Naive thymus-derived CD4-positive, alpha-beta T cell (primary cell): ENCODE measurements around the gene TGFBR3. TPM values are rescaled to one million over a fixed set of nuclear protein-coding genes. Genes with fewer than 3 reads are reported as not detected.

Source experiments
- ATAC-seq: fragments of 150-1000 bp; cut with Tn5 transposase; 2 replicates; pipeline ENCODE4 v1.10.0; 2021; ENCODE audit warnings: mild to moderate bottlenecking, moderate library complexity
- CTCF ChIA-PET: fragments of 350-600 bp; sonication (Branson Sonifier 250); formaldehyde crosslinking; loops from one replicate; lab custom pipeline; 2021; ENCODE audit warnings: antibody characterized with exemption; lab: Charles Lee
- POLR2A ChIA-PET: fragments of 350-600 bp; sonication (Branson Sonifier 250); formaldehyde crosslinking; loops from one replicate; lab custom pipeline; 2021; ENCODE audit warnings: antibody characterized with exemption, inconsistent platforms; lab: Charles Lee
- DNase-seq, 9 donors: peaks; one replicate each; pipeline versions ENCODE4 v3.0.0 to v3.0.0-alpha.2; 2020 to 2022; ENCODE audit warnings: mixed read lengths in 1 of 9
- H3K27ac ChIP-seq: one replicate; pipeline ENCODE4 v1.7.0; 2013; ENCODE audit warnings: mild to moderate bottlenecking, low read depth, low read length, moderate library complexity
- H3K27me3 ChIP-seq, 2 donors: one replicate each; pipeline ENCODE4 v1.7.0; 2013; ENCODE audit warnings: low read length in 2 of 2, mild to moderate bottlenecking in 2 of 2, moderate library complexity in 2 of 2; ENCODE audit not compliant: control insufficient read depth in 2 of 2, insufficient read depth in 2 of 2
- H3K36me3 ChIP-seq, 3 experiments: 1 replicate in 2 of 3; 2 replicates in 1 of 3; pipeline ENCODE4 v1.7.0; 2013; ENCODE audit warnings: low read length in 3 of 3, mild to moderate bottlenecking in 3 of 3, moderate library complexity in 1 of 3; ENCODE audit not compliant: insufficient read depth in 3 of 3, control insufficient read depth in 2 of 3
- H3K4me1 ChIP-seq, 2 donors: one replicate each; pipeline ENCODE4 v1.7.0; 2013; ENCODE audit warnings: low read length in 2 of 2, mild to moderate bottlenecking in 2 of 2, moderate library complexity in 1 of 2; ENCODE audit not compliant: control insufficient read depth in 2 of 2, insufficient read depth in 2 of 2
- H3K4me3 ChIP-seq: 2 replicates; pipeline ENCODE4 v1.7.0; 2013; ENCODE audit warnings: mild to moderate bottlenecking, low read length
- H3K9me3 ChIP-seq, 3 experiments: 1 replicate in 2 of 3; 2 replicates in 1 of 3; pipeline ENCODE4 v1.7.0; 2013; ENCODE audit warnings: low read length in 3 of 3; ENCODE audit not compliant: control insufficient read depth in 2 of 3
- H3K27ac Mint-ChIP-seq, 9 donors: one replicate each; pipeline ENCODE4 v1.8.0; 2020 to 2022; ENCODE audit warnings: mixed read lengths in 9 of 9, mild to moderate bottlenecking in 8 of 9, moderate library complexity in 5 of 9, inconsistent platforms in 2 of 9
- H3K27me3 Mint-ChIP-seq, 5 donors: one replicate each; pipeline ENCODE4 v1.8.0; 2021 to 2022; ENCODE audit warnings: mixed read lengths in 5 of 5, mild to moderate bottlenecking in 1 of 5
- H3K36me3 Mint-ChIP-seq, 5 donors: one replicate each; pipeline ENCODE4 v1.8.0; 2020 to 2022; ENCODE audit warnings: mixed read lengths in 5 of 5, mild to moderate bottlenecking in 3 of 5, inconsistent platforms in 1 of 5
- H3K4me1 Mint-ChIP-seq, 7 donors: one replicate each; pipeline ENCODE4 v1.8.0; 2020 to 2022; ENCODE audit warnings: mixed read lengths in 7 of 7, mild to moderate bottlenecking in 3 of 7, inconsistent platforms in 1 of 7
- H3K4me3 Mint-ChIP-seq, 10 donors: one replicate each; pipeline ENCODE4 v1.8.0; 2020 to 2022; ENCODE audit warnings: mild to moderate bottlenecking in 10 of 10, mixed read lengths in 10 of 10, moderate library complexity in 6 of 10, inconsistent platforms in 2 of 10
- H3K9me3 Mint-ChIP-seq, 11 donors: one replicate each; pipeline ENCODE4 v1.8.0; 2020 to 2022; ENCODE audit warnings: mixed read lengths in 11 of 11, mild to moderate bottlenecking in 4 of 11, inconsistent platforms in 1 of 11, moderate library complexity in 1 of 11
- intact Hi-C, 2 donors: fragments of 100-400 bp; cut with micrococcal nuclease; formaldehyde crosslinking; loops; one replicate each; pipeline ENCODE4 v1.15.1; 2023
- polyA plus RNA-seq, 2 donors: library from polyadenylated mRNA; unstranded; fragments of 300-500 nt; fragmentation: Illumina TruSeq; gene quantifications; one replicate each; pipeline ENCODE4 v1.2.3, GENCODE V29; 2021
- total RNA-seq, 6 experiments: library from RNA in 5 of 6; stranded (reverse) in 5 of 6; gene quantifications; 1 replicate in 5 of 6; 2 replicates in 1 of 6; pipeline ENCODE4 v1.2.3 and lab custom pipeline; 2021 to 2026

TGFBR3 gene
- total and polyA plus RNA-seq, 7 experiments from 2014 or later, result 9.4 to 36.3 (median 11.4) TPM

GRCh38 chr1:91682882-91683597 is 202.9 kb downstream of the TGFBR3 start:
- Mint-ChIP-seq H3K4me1 (peaks cover 13 to 50% (median 20%) of the 10 kb centered on the region in 7 donors), H3K36me3 (peaks cover 0 to 30% (median 11%) of the 10 kb centered on the region in 5 donors), H3K27ac (peak overlapping the region in 4 of 9 donors; percentile 5 to 48 (median 38)), H3K9me3 (no peaks in the 10 kb centered on the region), H3K4me3 (no peak overlapping the region), H3K27me3 (no peaks in the 10 kb centered on the region)
- Histone ChIP-seq H3K9me3 (no peaks in the 10 kb centered on the region), H3K27ac (no peak overlapping the region), H3K27me3 (no peaks in the 10 kb centered on the region), H3K4me3 (no peak overlapping the region), H3K4me1 (peaks cover 12 to 20% of the 10 kb centered on the region in 2 donors), H3K36me3 (no peaks in the 10 kb centered on the region)
- ChIA-PET CTCF (no interaction called here), POLR2A (no interaction called here)
- ATAC-seq, result no peak
- intact Hi-C loops, result loop anchor here in 1 of 2 donors (5.0 kb wide), 1 partner anchor 171 kb away; no protein-coding TSS in a partner anchor
- no peak for DNase-seq

- Histone ChIP-seq H3K4me1 (peaks cover 12 to 18% of the 10 kb centered on the region in 2 donors), H3K4me3 (no peak overlapping the region), H3K27me3 (no peaks in the 10 kb centered on the region), H3K36me3 (no peaks in the 10 kb centered on the region), H3K9me3 (no peaks in the 10 kb centered on the region), H3K27ac (no peak overlapping the region)
- no peak for DNase-seq
- Mint-ChIP-seq H3K4me3 (no peak overlapping the region), H3K27ac (peak overlapping the region in 1 of 9 donors; percentile 28), H3K36me3 (peaks cover 0 to 19% (median 11%) of the 10 kb centered on the region in 5 donors), H3K4me1 (peaks cover 13 to 35% (median 18%) of the 10 kb centered on the region in 7 donors), H3K27me3 (no peaks in the 10 kb centered on the region), H3K9me3 (no peaks in the 10 kb centered on the region)
- ChIA-PET CTCF (no interaction called here), POLR2A (no interaction called here)
- no peak for ATAC-seq
- intact Hi-C loops, result loop anchor here in 1 of 2 donors (5.0 kb wide), 1 partner anchor 168 kb away; no protein-coding TSS in a partner anchor
Observed at GRCh38 chr1:91680556-91681155, 205.3 kb downstream of the TGFBR3 start.

- ChIA-PET POLR2A (interaction anchor here (0.6 to 0.8 kb wide), 2 partner anchors 41 to 48 kb away, joined by 3 to 5 read pairs; no protein-coding TSS in a partner anchor), CTCF (no interaction called here)
- no peak overlapping the region for H3K27ac Mint-ChIP-seq
Observed at GRCh38 chr1:91679446-91679845, 206.5 kb downstream of the TGFBR3 start.

GRCh38 chr1:91676030-91676429 is 209.9 kb downstream of the TGFBR3 start:
- peak overlapping the region in 1 of 9 donors; percentile 57 for H3K27ac Mint-ChIP-seq
- no peak overlapping the region for H3K27ac ChIP-seq

More at GRCh38 chr1:91679446-91679845, 206.5 kb downstream of the TGFBR3 start:
- no peak overlapping the region for H3K27ac ChIP-seq
- Mint-ChIP-seq H3K4me3 (no peak overlapping the region), H3K9me3 (no peaks in the 10 kb centered on the region), H3K36me3 (peaks cover 0 to 18% (median 8%) of the 10 kb centered on the region in 5 donors), H3K27me3 (no peaks in the 10 kb centered on the region), H3K4me1 (peaks cover 5 to 23% (median 6%) of the 10 kb centered on the region in 7 donors)
- no peak overlapping the region for H3K4me3 ChIP-seq
- no peaks in the 10 kb centered on the region for H3K36me3 ChIP-seq
- no peaks in the 10 kb centered on the region for H3K9me3 ChIP-seq
- H3K4me1 ChIP-seq, result peaks cover 3 to 6% of the 10 kb centered on the region in 2 donors
- intact Hi-C loops, result no loop called here
- ATAC-seq (no peak), DNase-seq (no peak)
- no peaks in the 10 kb centered on the region for H3K27me3 ChIP-seq

GRCh38 chr1:91674107-91674506 is 211.8 kb downstream of the TGFBR3 start:
- H3K36me3 Mint-ChIP-seq, result peaks cover 0 to 17% (median 0%) of the 10 kb centered on the region in 5 donors
- Histone ChIP-seq H3K36me3 (no peaks in the 10 kb centered on the region), H3K9me3 (no peaks in the 10 kb centered on the region), H3K27ac (no peak overlapping the region), H3K4me3 (no peak overlapping the region), H3K27me3 (no peaks in the 10 kb centered on the region), H3K4me1 (no peaks in the 10 kb centered on the region)
- H3K9me3 Mint-ChIP-seq, result peaks cover 0 to 10% (median 0%) of the 10 kb centered on the region in 11 donors
- ATAC-seq (no peak), DNase-seq (no peak)
- intact Hi-C loops, result loop anchor here in 1 of 2 donors (5.0 kb wide), 1 partner anchor 117 kb away; no protein-coding TSS in a partner anchor
- H3K27me3 Mint-ChIP-seq, result no peaks in the 10 kb centered on the region
- ChIA-PET POLR2A (no interaction called here), CTCF (no interaction called here)
- no peak overlapping the region for H3K27ac Mint-ChIP-seq
- H3K4me1 Mint-ChIP-seq, result peaks cover 0 to 32% (median 9%) of the 10 kb centered on the region in 7 donors
- no peak overlapping the region for H3K4me3 Mint-ChIP-seq

More at GRCh38 chr1:91676030-91676429, 209.9 kb downstream of the TGFBR3 start:
- Histone ChIP-seq H3K9me3 (no peaks in the 10 kb centered on the region), H3K4me1 (no peaks in the 10 kb centered on the region), H3K27me3 (no peaks in the 10 kb centered on the region), H3K36me3 (no peaks in the 10 kb centered on the region), H3K4me3 (no peak overlapping the region)
- ChIA-PET CTCF (no interaction called here), POLR2A (interaction anchor here (0.5 kb wide), 1 partner anchor 55 kb away, joined by 3 read pairs; no protein-coding TSS in a partner anchor)
- Mint-ChIP-seq H3K36me3 (peaks cover 0 to 13% (median 4%) of the 10 kb centered on the region in 5 donors), H3K27me3 (no peaks in the 10 kb centered on the region), H3K4me3 (no peak overlapping the region), H3K4me1 (peaks cover 0 to 33% (median 9%) of the 10 kb centered on the region in 7 donors), H3K9me3 (peaks cover 0 to 2% (median 0%) of the 10 kb centered on the region in 11 donors)
- intact Hi-C loops, result no loop called here
- no peak for DNase-seq
- ATAC-seq, result no peak

GRCh38 chr1:91673613-91674012 is 212.3 kb downstream of the TGFBR3 start:
- no peak overlapping the region for H3K4me3 ChIP-seq
- ChIA-PET CTCF (no interaction called here), POLR2A (no interaction called here)
- Mint-ChIP-seq H3K9me3 (peaks cover 0 to 10% (median 0%) of the 10 kb centered on the region in 11 donors), H3K36me3 (peaks cover 0 to 17% (median 0%) of the 10 kb centered on the region in 5 donors), H3K27ac (no peak overlapping the region), H3K4me1 (peaks cover 0 to 32% (median 9%) of the 10 kb centered on the region in 7 donors), H3K27me3 (no peaks in the 10 kb centered on the region), H3K4me3 (no peak overlapping the region)
- no peak for ATAC-seq
- H3K27me3 ChIP-seq, result no peaks in the 10 kb centered on the region
- H3K4me1 ChIP-seq, result no peaks in the 10 kb centered on the region
- intact Hi-C loops, result loop anchor here in 1 of 2 donors (5.0 kb wide), 1 partner anchor 116 kb away; no protein-coding TSS in a partner anchor
- no peaks in the 10 kb centered on the region for H3K36me3 ChIP-seq
- no peaks in the 10 kb centered on the region for H3K9me3 ChIP-seq
- no peak overlapping the region for H3K27ac ChIP-seq
- DNase-seq, result no peak
